GM18858 (cell line): ENCODE data around the gene ZNF761.

Experiments
- ATAC-seq: cut with Tn5 transposase; IDR thresholded peaks from one replicate; pipeline ENCODE4 v1.9.1; 2021; ENCODE audit not compliant: unreplicated experiment

ZNF761 gene

DNA sequence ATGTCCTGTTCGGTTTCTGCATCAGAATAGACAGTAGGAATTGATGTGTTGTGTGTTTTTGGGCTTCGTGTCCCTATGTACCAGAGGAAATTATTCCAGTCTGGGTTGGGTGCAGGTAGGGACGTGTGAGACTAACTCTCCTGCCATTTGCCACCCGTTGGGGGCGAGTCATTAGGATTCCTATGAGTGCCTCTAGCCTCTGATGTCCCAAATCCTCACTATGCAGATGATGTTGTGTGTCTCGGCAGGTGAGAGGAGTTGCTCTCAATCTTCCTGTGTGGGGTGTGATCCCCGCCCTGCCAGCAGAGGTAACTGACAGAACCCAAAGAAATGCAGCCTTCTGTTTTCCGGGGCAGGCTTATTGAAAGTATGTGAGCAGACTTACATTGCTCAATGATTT, 74.9 kb downstream of the ZNF761 start:
- ATAC-seq = no peak
